IgD-negative memory B cell (primary cell): ENCODE data around the gene RIOX2. TPM values are rescaled to one million over a fixed set of nuclear protein-coding genes. Genes with fewer than 3 reads are reported as not detected.

Experiments
- polyA plus RNA-seq: library from polyadenylated mRNA; unstranded; fragments of 300-500 nt; fragmentation: Illumina TruSeq; gene quantifications from one replicate; pipeline ENCODE4 v1.2.3, GENCODE V29; 2021

Gene RIOX2
- polyA plus RNA-seq, 1 donor from 2014 or later, result 28.8 TPM

Other genes with a start within 250 kb of the RIOX2 start
- gene ARL6, start 207.7 kb downstream of the RIOX2 start, polyA plus RNA-seq, result 1.9 TPM
- 1.7 TPM for gene CRYBG3, start 150.4 kb downstream of the RIOX2 start, polyA plus RNA-seq
- not detected for gene GABRR3, start 62.9 kb upstream of the RIOX2 start, polyA plus RNA-seq
- gene OR5AC2, start 114.7 kb upstream of the RIOX2 start, polyA plus RNA-seq, result not detected
- gene OR5H1, start 158.3 kb upstream of the RIOX2 start, polyA plus RNA-seq, result not detected
- gene OR5H14, start 175.0 kb upstream of the RIOX2 start, polyA plus RNA-seq, result not detected
- gene OR5H15, start 194.3 kb upstream of the RIOX2 start, polyA plus RNA-seq, result not detected